SK-N-DZ (cell line): ENCODE results near the gene CP.
A peak's percentile ranks its signal among the peaks of the same experiment; 100 is the strongest.
"Not testable (repeated sequence)": the region's sequence is repeated elsewhere in the genome, so short reads cannot be mapped to it uniquely, and the experiment has no call there.

Experiments
- DNase-seq: peaks from one replicate; pipeline ENCODE4 v3.0.0-alpha.2; 2015; ENCODE audit warnings: low spot score

The CP gene

DNA sequence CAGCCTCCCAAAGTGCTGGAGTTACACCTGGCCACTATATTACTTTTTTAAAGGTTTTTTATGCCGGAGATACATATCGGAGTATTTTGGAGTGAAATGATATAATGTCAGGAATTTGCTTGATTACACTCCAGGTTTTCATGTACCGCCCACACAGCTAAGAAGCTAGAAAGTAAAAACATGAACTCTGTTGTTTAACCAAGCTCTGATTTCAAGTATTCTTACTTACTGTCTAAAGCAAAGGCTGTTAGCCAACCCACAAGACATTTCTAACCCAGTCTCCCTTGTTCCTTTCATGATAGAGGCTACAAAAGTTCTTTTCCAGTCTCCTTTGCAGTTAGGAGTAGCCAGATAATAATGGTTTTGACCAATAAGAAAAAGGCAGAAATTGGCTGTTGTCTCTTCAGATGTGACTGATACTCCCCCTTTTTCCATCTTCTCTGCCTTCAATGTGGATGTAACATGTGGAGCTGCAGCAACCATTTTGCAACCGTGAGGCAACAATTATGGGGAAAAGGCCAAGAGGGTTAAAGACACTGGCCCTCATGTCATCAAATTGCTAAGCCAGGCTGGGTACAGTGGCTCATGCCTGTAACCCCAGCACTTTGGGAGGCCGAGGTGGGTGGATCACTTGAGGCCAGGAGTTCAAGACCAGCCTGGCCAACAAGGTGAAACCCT lies 6.1 kb upstream of the CP start:
- no peak for DNase-seq

- DNase-seq = no peak
These were observed 5.1 kb upstream of the CP start for GRCh38 chr3:149226776-149227175.

DNA sequence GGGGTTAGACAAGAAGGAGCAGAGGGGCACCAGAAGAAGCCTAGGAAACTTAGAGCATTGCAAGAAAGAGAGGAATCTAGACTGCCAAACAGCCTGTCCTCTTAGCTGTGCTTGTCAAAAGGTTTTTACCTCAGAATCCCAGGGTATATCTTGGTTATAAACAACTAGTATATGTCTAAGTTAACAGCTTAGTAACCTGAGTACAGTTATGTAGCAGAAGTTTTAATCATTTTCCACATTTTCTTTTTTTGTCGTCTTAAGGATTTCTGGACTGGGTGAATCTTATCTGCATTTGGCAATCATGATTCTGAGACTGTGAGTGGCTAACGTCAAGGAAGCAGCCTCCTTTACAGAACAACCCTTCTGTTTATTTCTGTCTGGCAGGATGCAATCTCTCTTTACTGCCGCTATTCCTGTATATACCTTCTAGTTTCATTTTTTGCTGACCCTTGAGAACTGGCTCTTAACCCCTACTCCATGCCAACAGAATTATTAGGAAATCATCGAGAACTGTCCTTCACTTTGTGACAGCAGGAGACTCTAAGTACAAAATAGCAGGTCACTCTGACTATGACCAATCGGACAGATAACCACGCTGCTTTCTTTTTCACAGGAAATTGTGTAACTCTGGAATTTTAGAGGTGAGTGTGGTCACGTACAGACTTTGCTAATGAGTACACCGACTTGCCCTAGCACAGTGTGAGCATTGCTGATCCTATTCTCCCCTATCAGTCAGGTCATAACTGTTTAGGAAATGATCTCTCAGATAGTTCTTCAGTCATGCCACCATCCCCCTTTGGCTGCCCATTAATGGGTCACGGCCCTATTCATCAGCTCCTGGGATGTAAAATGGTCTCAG lies 3.3 kb upstream of the CP start:
- DNase-seq = peak; percentile 10

GRCh38 chr3:149223461-149223820 lies 1.8 kb upstream of the CP start:
- no peak for DNase-seq

DNA sequence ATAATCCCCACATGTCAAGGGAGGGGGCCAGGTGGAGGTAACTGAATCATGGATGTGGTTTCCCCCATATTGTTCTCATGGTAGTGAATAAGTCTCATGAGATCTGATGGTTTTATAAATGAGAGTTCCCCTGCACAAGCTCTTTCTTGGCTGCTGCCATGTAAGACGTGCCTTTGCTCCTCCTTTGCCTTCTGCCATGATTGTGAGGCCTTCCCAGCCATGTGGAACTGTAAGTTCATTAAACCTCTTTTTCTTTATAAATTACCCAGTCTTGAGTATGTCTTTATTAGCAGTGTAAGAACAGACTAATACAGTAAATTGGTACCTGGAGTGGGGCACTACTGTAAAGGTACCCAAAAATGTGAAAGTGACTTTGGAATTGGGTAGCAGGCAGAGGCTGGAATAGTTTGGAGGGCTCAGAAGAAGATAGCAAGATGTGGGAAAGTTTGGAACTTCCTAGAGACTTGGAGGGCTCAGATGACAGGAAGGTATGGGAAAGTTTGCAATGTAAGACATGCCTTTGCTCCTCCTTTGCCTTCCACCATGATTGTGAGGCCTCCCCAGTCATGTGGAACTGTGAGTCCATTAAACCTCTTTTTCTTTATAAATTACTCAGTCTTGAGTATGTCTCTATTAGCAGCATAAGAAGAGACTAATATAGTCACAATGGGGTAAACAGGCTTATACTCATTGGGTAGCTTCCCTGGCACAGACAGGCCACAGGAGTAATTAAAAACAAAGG lies 2.1 kb downstream of the CP start:
- DNase-seq = not testable (repeated sequence)

GRCh38 chr3:149217347-149217746 lies 4.3 kb downstream of the CP start:
- DNase-seq = no peak

- DNase-seq = no peak
These were observed 5.3 kb downstream of the CP start for GRCh38 chr3:149216193-149216869.

DNA sequence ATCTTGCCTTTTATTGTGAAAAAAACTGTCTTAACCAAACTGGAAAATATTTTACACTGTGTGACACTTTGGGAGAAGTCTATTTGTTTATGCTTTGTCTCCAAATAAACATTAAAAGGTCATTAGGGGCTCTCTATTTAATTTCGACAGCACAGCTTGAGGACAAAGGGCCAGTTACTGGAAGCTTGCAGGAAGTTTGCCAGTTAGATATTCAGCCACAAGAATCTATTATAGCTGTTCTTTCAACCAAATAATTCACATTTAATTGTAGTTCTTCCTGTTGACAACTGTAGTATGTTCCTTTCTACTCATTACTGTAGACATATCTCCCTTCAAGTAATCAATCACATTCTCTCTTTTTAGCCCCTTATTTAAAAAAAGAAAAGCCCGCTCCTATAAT lies 6.1 kb downstream of the CP start:
- no peak for DNase-seq

- DNase-seq = no peak
These were observed 6.9 kb downstream of the CP start for GRCh38 chr3:149214702-149215101.

- no peak for DNase-seq
These were observed 9.2 kb downstream of the CP start for GRCh38 chr3:149212386-149212785.

DNA sequence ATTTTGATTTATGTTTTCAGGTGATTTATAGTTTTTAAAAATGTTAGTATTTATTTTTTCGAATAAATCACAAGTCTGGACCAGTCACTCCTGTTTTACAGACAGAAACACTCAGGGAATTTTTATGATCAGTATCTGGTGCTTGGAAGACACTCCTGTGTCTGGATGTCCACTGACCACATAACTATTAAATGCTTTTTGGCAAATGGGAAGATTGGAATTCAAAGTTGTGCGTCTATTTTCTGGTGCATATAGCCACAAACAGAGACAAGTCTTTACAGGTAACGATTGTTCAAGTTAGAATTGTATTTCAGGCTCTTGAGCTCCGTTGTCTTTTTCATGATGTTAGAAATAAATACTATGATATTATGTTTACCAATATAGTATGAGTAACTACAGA lies 12.2 kb downstream of the CP start:
- DNase-seq = no peak

DNA sequence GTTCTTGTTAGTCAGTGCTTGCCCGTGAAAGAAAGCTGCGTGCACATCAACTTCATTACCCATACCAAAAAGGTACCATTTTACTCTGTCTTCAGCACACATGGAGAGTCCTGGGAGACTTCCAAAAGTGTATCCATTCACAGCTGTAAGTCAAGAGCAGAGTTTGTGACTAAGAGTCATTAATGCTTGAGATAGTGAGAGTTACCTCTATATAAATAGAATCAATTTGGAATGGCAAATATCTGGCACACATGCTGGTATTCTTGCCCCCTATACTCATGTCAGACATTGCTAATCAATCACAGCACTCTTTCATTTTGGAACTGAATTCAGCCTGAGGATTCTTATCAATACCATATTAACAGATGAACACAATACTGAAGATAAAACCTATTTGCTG lies 14.2 kb downstream of the CP start:
- no peak for DNase-seq

- no peak for DNase-seq
These were observed 17.1 kb downstream of the CP start for GRCh38 chr3:149204390-149204991.

DNA sequence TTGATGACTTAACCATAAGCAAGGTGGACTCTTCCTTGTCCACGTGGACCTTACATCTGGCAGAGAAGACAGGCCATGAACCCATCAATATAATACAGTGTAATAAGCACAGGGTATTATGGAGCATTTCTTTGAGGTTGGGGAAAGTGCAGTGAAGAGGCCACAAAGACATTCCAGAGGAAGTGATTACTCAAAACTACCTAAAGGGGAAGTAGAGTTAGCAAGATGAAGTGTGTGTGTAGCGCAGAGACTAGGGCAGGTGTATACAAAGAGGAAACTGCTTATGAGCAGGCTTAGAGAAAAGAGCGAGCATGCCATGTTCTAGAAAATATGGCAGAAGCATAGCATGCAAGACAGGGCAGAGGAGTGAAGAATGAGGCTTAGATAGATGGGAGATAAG lies 17.9 kb downstream of the CP start:
- no peak for DNase-seq

- DNase-seq = no peak
These were observed 22.2 kb downstream of the CP start for GRCh38 chr3:149199474-149199873.

GRCh38 chr3:149198611-149199010 lies 23.0 kb downstream of the CP start:
- DNase-seq = no peak

DNA sequence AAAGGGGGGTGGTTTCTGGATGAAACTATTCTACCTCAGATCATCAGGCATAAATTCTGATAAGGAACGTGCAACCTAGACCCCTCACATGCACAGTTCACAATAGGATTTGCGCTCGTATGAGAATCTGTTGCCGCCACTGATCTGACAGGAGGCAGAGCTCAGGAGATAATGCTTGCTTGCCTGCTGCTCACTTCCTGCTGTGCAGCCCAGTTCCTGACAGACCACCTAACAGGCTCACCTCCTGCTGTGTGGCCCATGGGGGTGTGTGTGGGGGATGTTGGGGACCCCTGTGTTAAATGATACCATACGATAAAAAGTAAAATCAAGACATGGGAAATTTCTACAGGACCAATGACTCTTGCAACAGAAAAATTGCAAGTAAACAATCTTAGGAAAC lies 24.0 kb downstream of the CP start:
- DNase-seq = peak; percentile 21

DNA sequence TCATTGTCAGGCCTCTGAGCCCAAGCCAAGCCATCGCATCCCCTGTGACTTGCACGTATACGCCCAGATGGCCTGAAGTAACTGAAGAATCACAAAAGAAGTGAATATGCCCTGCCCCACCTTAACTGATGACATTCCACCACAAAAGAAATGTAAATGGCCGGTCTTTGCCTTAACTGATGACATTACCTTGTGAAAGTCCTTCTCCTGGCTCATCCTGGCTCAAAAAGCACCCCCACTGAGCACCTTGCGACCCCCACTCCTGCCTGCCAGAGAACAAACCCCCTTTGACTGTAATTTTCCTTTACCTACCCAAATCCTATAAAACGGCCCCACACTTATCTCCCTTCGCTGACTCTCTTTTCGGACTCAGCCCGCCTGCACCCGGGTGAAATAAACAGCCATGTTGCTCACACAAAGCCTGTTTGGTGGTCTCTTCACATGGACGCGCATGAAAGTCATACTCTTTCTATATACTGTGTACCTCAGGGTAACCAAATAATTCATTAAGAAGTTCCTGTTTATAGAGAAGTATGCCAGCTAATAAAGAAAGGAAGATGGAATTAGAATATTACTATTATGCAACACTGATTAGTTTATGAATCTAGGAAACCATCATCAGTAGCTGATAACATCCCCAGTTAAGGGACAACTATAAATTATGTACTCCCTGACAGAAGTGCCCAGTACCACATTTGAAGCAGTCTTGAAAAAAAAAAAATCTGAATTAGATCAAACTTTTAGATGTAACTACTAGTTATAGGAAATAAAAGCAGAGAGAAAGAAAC lies 24.6 kb downstream of the CP start:
- DNase-seq = not testable (repeated sequence)

- no peak for DNase-seq
These were observed 26.4 kb downstream of the CP start for GRCh38 chr3:149195221-149195620.

- DNase-seq = no peak
These were observed 33.1 kb downstream of the CP start for GRCh38 chr3:149188494-149188893.

DNA sequence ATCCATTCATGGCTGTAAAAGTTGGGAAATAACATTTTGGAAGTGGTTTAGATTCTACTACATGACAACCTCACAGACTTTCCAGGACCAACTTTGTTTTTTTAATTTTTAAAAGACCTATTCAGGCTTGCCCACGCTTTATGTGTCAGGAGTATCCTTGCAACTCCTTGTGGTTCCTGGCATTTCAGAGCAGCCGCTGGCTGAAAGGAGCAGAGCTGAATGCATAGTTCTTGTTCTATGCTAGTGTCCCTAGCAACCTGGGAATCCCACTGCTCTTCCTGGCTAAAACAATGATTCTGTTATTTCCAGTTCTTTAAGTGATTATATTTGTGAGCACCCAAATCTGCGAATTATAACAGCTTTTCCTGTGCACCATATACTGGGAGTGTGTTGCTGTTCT lies 34.9 kb downstream of the CP start:
- no peak for DNase-seq
